ENCODE measurements around the gene SHLD1. TPM values are rescaled to one million over a fixed set of nuclear protein-coding genes. Genes with fewer than 3 reads are reported as not detected.

SHLD1 gene
- total RNA-seq, 1 donor from 2014 or later = 10.0 TPM

DNA sequence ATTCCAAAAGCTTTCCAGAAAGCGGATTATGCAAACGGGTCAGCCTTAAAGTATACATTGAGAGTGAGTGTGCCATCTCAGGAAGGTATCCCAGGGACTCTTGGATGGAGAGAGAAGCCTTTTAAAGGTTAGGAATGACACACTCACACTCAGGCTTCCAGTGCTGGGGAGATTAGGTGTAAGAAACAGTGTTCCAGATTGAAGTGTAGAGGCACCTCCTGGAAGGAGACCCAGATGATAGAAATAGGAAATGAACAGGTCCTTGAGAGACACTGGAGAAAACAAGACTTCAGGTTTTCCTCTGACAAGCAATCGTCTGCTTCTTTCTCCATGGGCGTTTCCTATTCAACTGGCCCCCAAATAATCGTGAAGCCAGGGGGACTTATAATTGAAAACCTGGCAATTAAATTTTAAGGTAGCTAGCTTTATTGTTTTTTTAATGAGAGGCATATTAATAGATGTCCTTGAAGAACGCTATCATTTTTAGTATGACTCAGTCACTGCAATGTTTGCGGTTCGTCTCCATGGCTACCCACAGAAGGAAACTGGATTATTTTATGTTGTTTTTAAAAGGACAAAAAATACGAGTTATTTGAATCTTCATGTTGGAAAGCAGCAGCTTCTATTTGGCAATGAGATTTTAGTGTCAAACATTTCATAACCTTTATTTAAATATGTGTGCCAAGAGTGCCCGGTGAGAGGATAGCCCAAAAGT lies 114.8 kb downstream of the SHLD1 start:
- Mint-ChIP-seq H3K27me3 (ENCODE audit: low read depth) (no peaks in the 10 kb centered on the region), H3K4me1 (no peaks in the 10 kb centered on the region), H3K27ac (no peak overlapping the region), H3K9me3 (no peaks in the 10 kb centered on the region), H3K36me3 (peaks cover 4% of the 10 kb centered on the region), H3K4me3 (no peak overlapping the region)
- DNase-seq (ENCODE audit: low spot score in 2 of 2, unreplicated experiment in 2 of 2) = no peak
- TF ChIP-seq, protein P1, sequence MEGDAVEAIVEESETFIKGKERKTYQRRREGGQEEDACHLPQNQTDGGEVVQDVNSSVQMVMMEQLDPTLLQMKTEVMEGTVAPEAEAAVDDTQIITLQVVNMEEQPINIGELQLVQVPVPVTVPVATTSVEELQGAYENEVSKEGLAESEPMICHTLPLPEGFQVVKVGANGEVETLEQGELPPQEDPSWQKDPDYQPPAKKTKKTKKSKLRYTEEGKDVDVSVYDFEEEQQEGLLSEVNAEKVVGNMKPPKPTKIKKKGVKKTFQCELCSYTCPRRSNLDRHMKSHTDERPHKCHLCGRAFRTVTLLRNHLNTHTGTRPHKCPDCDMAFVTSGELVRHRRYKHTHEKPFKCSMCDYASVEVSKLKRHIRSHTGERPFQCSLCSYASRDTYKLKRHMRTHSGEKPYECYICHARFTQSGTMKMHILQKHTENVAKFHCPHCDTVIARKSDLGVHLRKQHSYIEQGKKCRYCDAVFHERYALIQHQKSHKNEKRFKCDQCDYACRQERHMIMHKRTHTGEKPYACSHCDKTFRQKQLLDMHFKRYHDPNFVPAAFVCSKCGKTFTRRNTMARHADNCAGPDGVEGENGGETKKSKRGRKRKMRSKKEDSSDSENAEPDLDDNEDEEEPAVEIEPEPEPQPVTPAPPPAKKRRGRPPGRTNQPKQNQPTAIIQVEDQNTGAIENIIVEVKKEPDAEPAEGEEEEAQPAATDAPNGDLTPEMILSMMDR (IDR thresholded peaks at IDR 0.05; ENCODE audit: unreplicated experiment) = no peak

DNA sequence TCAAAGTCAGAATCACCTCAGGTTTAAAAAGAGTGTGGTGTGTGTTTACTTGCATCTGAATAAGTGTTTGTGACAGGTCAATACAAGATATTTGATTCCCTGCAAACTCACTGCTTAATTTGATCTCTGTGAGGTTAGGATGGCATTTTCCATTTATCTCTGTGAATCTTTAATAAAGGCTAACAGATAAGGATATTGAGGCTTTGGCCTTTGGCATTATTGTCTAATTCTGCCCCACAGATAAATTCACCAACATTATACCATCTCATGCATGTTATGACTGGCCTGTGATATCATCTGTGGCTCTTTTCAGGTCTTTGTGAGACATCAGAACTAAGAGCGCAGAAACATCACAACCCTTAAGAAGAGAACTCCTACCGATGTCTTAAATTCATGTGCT lies 115.4 kb downstream of the SHLD1 start:
- Mint-ChIP-seq H3K9me3 (no peaks in the 10 kb centered on the region), H3K27me3 (ENCODE audit: low read depth) (no peaks in the 10 kb centered on the region), H3K36me3 (peaks cover 4% of the 10 kb centered on the region), H3K4me1 (no peaks in the 10 kb centered on the region), H3K27ac (no peak overlapping the region), H3K4me3 (no peak overlapping the region)
- DNase-seq (ENCODE audit: low spot score in 2 of 2, unreplicated experiment in 2 of 2) = no peak
- TF ChIP-seq, protein P1 (IDR thresholded peaks at IDR 0.05; ENCODE audit: unreplicated experiment) = no peak

DNA sequence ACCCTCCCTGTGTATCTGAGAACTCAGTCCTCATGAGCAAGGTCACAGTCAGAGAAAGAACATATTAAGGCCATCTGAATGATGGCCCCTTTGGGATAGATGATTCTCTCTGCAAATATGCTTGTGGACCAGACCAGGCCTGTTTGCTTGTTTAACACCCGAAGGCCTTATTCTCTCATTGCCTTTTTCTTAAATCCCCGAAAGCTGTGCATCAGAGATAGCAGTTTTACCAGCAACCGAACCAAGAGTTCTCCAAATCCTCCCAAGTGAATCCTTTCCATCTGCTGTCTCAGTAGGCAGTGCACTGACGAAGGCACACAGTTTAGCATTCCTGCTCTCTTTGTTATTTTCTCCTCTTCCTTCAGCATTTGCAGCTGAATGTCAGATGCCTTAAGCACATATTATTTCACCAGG lies 120.4 kb downstream of the SHLD1 start:
- Mint-ChIP-seq H3K4me3 (no peak overlapping the region), H3K27me3 (ENCODE audit: low read depth) (no peaks in the 10 kb centered on the region), H3K9me3 (no peaks in the 10 kb centered on the region), H3K27ac (no peak overlapping the region), H3K4me1 (peaks cover 10% of the 10 kb centered on the region), H3K36me3 (no peaks in the 10 kb centered on the region)
- no peak for DNase-seq (ENCODE audit: low spot score in 2 of 2, unreplicated experiment in 2 of 2)
- TF ChIP-seq, protein P1 (IDR thresholded peaks at IDR 0.05; ENCODE audit: unreplicated experiment) = no peak

DNA sequence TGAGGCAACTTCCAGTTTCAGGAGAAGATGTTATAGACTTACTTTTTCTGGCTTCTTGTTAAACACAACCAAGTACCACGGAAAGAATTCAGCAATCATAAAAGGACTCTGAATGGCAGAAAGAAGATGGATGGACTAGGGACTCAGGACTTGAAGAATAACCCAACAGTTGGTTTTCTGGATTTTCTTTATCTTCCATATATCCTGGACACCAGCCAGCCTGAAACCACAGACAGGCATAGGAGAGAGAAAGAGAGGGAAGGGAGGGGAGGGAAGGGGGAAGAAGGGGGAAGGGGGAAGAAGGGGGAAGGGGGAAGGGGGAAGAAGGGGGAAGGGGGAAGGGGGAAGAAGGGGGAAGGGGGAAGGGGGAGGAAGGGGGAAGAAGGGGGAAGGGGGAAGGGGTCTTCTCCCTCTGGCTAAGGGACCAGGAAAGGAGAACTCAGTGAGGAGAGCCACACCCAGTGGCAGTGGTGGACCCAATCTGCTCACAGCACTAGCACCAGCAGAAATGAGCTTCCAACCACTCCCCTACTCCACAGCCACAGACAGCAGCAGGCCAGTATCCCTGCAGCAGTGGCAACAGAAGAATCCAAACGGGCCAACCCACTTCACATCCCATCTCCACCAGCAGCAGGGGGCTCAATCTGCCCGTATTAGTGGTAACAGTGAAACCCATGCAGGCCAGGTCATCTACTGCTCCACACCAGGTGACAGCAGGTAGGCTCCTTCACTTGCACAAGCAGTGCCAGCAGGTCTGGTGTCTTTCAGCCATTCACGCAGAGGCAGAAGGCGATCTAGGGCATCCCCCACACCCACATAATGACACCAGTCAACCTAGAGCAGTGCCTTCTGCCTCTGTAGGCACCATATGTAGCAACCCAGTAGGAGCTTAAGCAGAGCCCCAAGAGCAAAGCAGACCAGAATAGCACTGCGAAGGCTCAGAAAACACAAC lies 121.5 kb downstream of the SHLD1 start:
- no peak for DNase-seq (ENCODE audit: low spot score in 2 of 2, unreplicated experiment in 2 of 2)

DNA sequence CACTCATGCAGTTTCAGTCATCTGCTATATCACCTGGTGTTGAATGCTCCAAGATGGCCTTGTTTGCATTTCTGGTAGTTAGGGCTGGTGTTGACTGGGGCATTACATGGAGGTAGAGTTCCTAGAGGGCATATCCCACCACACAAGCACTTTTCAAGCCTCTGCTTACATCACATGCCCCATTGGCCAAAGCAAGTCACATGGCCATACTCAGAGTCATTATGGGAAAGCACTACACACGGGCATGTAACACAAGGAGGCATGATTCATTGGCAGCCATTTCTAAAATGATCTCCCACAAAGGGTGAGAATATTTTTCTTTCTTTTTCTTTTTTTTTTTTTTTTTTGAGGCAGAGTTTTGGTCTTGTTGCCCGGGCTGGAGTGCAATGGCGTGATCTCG lies 126.9 kb downstream of the SHLD1 start:
- no peaks in the 10 kb centered on the region for H3K36me3 Mint-ChIP-seq
- DNase-seq (ENCODE audit: low spot score in 2 of 2, unreplicated experiment in 2 of 2) = no peak
- TF ChIP-seq, protein P1 (IDR thresholded peaks at IDR 0.05; ENCODE audit: unreplicated experiment) = no peak
- H3K4me3 Mint-ChIP-seq = no peak overlapping the region
- H3K27ac Mint-ChIP-seq = no peak overlapping the region
- H3K9me3 Mint-ChIP-seq = peaks cover 9% of the 10 kb centered on the region
- peaks cover 11% of the 10 kb centered on the region for H3K27me3 Mint-ChIP-seq (ENCODE audit: low read depth)
- no peaks in the 10 kb centered on the region for H3K4me1 Mint-ChIP-seq

More for the DNA sequence above, 121.5 kb downstream of the SHLD1 start:
- H3K27me3 Mint-ChIP-seq (ENCODE audit: low read depth) = no peaks in the 10 kb centered on the region
- TF ChIP-seq, protein P1 (IDR thresholded peaks at IDR 0.05; ENCODE audit: unreplicated experiment) = no peak
- no peaks in the 10 kb centered on the region for H3K36me3 Mint-ChIP-seq
- peaks cover 9% of the 10 kb centered on the region for H3K9me3 Mint-ChIP-seq
- H3K4me3 Mint-ChIP-seq = no peak overlapping the region
- H3K27ac Mint-ChIP-seq = no peak overlapping the region
- peaks cover 10% of the 10 kb centered on the region for H3K4me1 Mint-ChIP-seq

Measured in mesothelial cell of epicardium (in vitro differentiated cells).